HepG2 (cell line): ENCODE data around the gene WHAMM.

Experiments
- CAMTA2 ChIP-seq: sonication (generic); formaldehyde crosslinking; IDR thresholded peaks from 2 replicates; pipeline ENCODE4 v1.4.0; 2020; ENCODE audit warnings: mild to moderate bottlenecking, missing genetic modification reagents, borderline replicate concordance
- POLR2A ChIP-seq, 2 experiments: IDR thresholded peaks; 2 replicates each; pipeline ENCODE4 v1.6.1; 2011; ENCODE audit warnings: low read depth in 2 of 2, low read length in 2 of 2, mild to moderate bottlenecking in 1 of 2, moderate library complexity in 1 of 2; ENCODE audit not compliant: insufficient read depth in 1 of 2
- POLR2AphosphoS5 ChIP-seq: IDR thresholded peaks from 2 replicates; pipeline ENCODE4 v1.6.1; 2012; ENCODE audit warnings: low read depth, low read length
- REST ChIP-seq, 2 experiments: IDR thresholded peaks; 2 replicates each; pipeline ENCODE4 v1.6.1; 2011 to 2012; ENCODE audit warnings: low read length in 2 of 2, borderline replicate concordance in 1 of 2, low read depth in 1 of 2, mild to moderate bottlenecking in 1 of 2, moderate library complexity in 1 of 2

- TF ChIP-seq POLR2A (IDR thresholded peaks at IDR 0.05; ENCODE audit: insufficient read depth in 1 of 2, low read depth in 2 of 2, low read length in 2 of 2) (no peak), REST (IDR thresholded peaks at IDR 0.05; ENCODE audit: borderline replicate concordance in 1 of 2, low read depth in 1 of 2, low read length in 2 of 2) (no peak), POLR2AphosphoS5 (no peak), CAMTA2 (CRISPR knock-in tag) (no peak)
Observed at GRCh38 chr15:82855286-82856100, 46.1 kb downstream of the WHAMM start.
